Liver (tissue), 3 donors: ENCODE data around the gene SCLY.

Experiments used
- FOXA1 ChIP-seq: IDR thresholded peaks from 2 replicates; pipeline ENCODE4 v1.6.1; 2016; ENCODE audit warnings: antibody characterized with exemption
- JUND ChIP-seq, 2 donors: IDR thresholded peaks; 2 replicates each; pipeline ENCODE4 v1.6.1; 2016; ENCODE audit warnings: antibody characterized with exemption in 2 of 2
- RAD21 ChIP-seq, 2 donors: IDR thresholded peaks; 2 replicates each; pipeline ENCODE4 v1.6.1; 2016; ENCODE audit warnings: antibody characterized with exemption in 2 of 2, mild to moderate bottlenecking in 2 of 2
- SP1 ChIP-seq: IDR thresholded peaks from 2 replicates; pipeline ENCODE4 v1.6.1; 2018; ENCODE audit warnings: antibody characterized with exemption, mild to moderate bottlenecking
- YY1 ChIP-seq: IDR thresholded peaks from 2 replicates; pipeline ENCODE4 v1.6.1; 2016; ENCODE audit warnings: antibody characterized with exemption, mild to moderate bottlenecking
- TF ChIP-seq, protein P1 (sequence below): IDR thresholded peaks from 2 replicates; pipeline ENCODE4 v1.6.1; 2016; ENCODE audit warnings: antibody characterized with exemption, mild to moderate bottlenecking
- TF ChIP-seq, protein P2 (sequence below): fragments of 150-350 bp; IDR thresholded peaks from 2 replicates; pipeline ENCODE4 v1.5.1; 2017; ENCODE audit warnings: improper control_type of control experiment, low read depth, low read length; ENCODE audit not compliant: missing input control
- TF ChIP-seq, protein P3 (sequence below): IDR thresholded peaks from 2 replicates; pipeline ENCODE4 v1.6.1; 2016; ENCODE audit warnings: antibody characterized with exemption
- donor health status: healthy.
- donor health status: healthy.

DNA sequence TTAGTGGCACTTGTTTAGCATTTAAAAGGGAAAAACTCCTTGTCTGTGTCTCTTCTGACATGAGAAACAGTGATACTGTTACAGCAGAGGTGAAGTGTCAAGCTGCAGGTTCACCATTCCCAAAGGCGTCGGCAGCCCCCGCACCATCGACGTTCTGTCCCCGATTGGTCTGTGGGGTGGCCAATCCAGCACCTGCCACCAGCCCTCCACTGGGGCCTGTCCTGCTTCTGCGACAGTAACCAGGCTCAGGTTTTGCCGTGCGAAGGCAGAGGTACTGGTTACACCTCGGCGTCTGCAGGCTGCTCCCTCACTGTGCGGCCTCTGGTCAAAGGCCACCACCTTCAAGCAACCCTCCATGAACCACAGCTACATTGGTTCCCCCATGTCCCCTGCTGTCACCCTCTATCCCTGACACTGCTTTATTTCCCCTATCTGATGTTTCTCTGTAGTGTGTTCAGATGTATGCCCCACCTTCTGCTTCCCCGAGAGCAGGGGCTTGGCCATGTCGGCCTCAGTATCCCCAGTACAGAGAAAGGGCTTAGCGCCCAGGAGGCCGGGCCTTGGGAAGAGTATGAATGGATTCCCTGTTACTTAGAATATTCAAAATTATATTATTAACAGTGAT, 30.7 kb downstream of the SCLY start:
- TF ChIP-seq JUND (IDR thresholded peaks at IDR 0.05), result no peak
- TF ChIP-seq, protein P1, sequence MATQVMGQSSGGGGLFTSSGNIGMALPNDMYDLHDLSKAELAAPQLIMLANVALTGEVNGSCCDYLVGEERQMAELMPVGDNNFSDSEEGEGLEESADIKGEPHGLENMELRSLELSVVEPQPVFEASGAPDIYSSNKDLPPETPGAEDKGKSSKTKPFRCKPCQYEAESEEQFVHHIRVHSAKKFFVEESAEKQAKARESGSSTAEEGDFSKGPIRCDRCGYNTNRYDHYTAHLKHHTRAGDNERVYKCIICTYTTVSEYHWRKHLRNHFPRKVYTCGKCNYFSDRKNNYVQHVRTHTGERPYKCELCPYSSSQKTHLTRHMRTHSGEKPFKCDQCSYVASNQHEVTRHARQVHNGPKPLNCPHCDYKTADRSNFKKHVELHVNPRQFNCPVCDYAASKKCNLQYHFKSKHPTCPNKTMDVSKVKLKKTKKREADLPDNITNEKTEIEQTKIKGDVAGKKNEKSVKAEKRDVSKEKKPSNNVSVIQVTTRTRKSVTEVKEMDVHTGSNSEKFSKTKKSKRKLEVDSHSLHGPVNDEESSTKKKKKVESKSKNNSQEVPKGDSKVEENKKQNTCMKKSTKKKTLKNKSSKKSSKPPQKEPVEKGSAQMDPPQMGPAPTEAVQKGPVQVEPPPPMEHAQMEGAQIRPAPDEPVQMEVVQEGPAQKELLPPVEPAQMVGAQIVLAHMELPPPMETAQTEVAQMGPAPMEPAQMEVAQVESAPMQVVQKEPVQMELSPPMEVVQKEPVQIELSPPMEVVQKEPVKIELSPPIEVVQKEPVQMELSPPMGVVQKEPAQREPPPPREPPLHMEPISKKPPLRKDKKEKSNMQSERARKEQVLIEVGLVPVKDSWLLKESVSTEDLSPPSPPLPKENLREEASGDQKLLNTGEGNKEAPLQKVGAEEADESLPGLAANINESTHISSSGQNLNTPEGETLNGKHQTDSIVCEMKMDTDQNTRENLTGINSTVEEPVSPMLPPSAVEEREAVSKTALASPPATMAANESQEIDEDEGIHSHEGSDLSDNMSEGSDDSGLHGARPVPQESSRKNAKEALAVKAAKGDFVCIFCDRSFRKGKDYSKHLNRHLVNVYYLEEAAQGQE, result no peak
- TF ChIP-seq, protein P2, sequence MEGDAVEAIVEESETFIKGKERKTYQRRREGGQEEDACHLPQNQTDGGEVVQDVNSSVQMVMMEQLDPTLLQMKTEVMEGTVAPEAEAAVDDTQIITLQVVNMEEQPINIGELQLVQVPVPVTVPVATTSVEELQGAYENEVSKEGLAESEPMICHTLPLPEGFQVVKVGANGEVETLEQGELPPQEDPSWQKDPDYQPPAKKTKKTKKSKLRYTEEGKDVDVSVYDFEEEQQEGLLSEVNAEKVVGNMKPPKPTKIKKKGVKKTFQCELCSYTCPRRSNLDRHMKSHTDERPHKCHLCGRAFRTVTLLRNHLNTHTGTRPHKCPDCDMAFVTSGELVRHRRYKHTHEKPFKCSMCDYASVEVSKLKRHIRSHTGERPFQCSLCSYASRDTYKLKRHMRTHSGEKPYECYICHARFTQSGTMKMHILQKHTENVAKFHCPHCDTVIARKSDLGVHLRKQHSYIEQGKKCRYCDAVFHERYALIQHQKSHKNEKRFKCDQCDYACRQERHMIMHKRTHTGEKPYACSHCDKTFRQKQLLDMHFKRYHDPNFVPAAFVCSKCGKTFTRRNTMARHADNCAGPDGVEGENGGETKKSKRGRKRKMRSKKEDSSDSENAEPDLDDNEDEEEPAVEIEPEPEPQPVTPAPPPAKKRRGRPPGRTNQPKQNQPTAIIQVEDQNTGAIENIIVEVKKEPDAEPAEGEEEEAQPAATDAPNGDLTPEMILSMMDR, result no peak
- no peak for TF ChIP-seq RAD21 (IDR thresholded peaks at IDR 0.05)
- TF ChIP-seq, protein P3, sequence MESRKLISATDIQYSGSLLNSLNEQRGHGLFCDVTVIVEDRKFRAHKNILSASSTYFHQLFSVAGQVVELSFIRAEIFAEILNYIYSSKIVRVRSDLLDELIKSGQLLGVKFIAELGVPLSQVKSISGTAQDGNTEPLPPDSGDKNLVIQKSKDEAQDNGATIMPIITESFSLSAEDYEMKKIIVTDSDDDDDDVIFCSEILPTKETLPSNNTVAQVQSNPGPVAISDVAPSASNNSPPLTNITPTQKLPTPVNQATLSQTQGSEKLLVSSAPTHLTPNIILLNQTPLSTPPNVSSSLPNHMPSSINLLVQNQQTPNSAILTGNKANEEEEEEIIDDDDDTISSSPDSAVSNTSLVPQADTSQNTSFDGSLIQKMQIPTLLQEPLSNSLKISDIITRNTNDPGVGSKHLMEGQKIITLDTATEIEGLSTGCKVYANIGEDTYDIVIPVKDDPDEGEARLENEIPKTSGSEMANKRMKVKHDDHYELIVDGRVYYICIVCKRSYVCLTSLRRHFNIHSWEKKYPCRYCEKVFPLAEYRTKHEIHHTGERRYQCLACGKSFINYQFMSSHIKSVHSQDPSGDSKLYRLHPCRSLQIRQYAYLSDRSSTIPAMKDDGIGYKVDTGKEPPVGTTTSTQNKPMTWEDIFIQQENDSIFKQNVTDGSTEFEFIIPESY, result no peak
- no peak for TF ChIP-seq FOXA1
- TF ChIP-seq SP1, result no peak
- TF ChIP-seq YY1, result no peak
